Measurements from ENCODE around the gene COL6A1. TPM values are rescaled to one million over a fixed set of nuclear protein-coding genes. Genes with fewer than 3 reads are reported as not detected.
"Not testable (repeated sequence)": the region's sequence is repeated elsewhere in the genome, so short reads cannot be mapped to it uniquely, and the experiment has no call there.

COL6A1 gene
- total and polyA plus RNA-seq, 2 of the 4 experiments (the other 2 are of a cell fraction) = 173 to 1,578 TPM

GRCh38 chr21:46046906-46047305 is 65.3 kb downstream of the COL6A1 start:
- intact Hi-C loops (cut with micrococcal nuclease); H3K4me3 ChIP-seq (ENCODE audit: insufficient read depth, low read depth, low read length); POLR2A ChIA-PET (ENCODE audit: unreplicated experiment); H2AFZ ChIP-seq (replicated peaks; ENCODE audit: low read length, poor library complexity); H4K20me1 ChIP-seq (ENCODE audit: insufficient read depth, low read length); H3K14ac ChIP-seq (replicated peaks; ENCODE audit: low read depth, low read length); H2BK120ac ChIP-seq (ENCODE audit: low read depth, low read length); H3K36me3 ChIP-seq (ENCODE audit: control insufficient read depth, insufficient read depth, low read length); ATAC-seq (ENCODE audit: low read depth); in situ Hi-C loops (cut with MboI; ENCODE audit: low sequenced_read_pairs); BruUV-seq (replicated peaks); H2AK9ac ChIP-seq (replicated peaks; ENCODE audit: low read depth, low read length, poor library complexity); DNase-seq; H3K9me1 ChIP-seq (ENCODE audit: insufficient read depth, low read length); CTCF ChIA-PET; dilution Hi-C loops (cut with HindIII; ENCODE audit: low sequenced_read_pairs, unreplicated experiment); H3K9ac ChIP-seq (ENCODE audit: low read depth, low read length); H4K5ac ChIP-seq (ENCODE audit: low read depth, low read length); H3K27ac ChIP-seq (ENCODE audit: insufficient read depth, low read length); H2BK5ac ChIP-seq (ENCODE audit: low read depth, low read length, poor library complexity, severe bottlenecking); H3K23ac ChIP-seq (ENCODE audit: low read depth, low read length); H3K4me2 ChIP-seq (ENCODE audit: low read depth, low read length); H3K27me3 ChIP-seq (ENCODE audit: control insufficient read depth, insufficient read depth, low read length); H3K4ac ChIP-seq (ENCODE audit: low read depth, low read length); H4K91ac ChIP-seq (ENCODE audit: insufficient read depth, low read depth, low read length); H4K8ac ChIP-seq (ENCODE audit: low read depth in 2 of 2, low read length in 2 of 2); H3K56ac ChIP-seq (ENCODE audit: extremely low read depth, insufficient read depth, low read length); H3K9me3 ChIP-seq (ENCODE audit: control insufficient read depth, insufficient read depth, low read length); H3K18ac ChIP-seq (ENCODE audit: low read depth, low read length): not testable (repeated sequence)
- Histone ChIP-seq H3K79me1 (ENCODE audit: low read depth in 1 of 2, low read length in 2 of 2) (peaks cover 4 to 18% of the 10 kb centered on the region in 2 experiments; a peak in 3 of 4 replicates), H2AK5ac (ENCODE audit: low read depth, low read length) (peak overlapping the region; percentile 61), H3K4me1 (ENCODE audit: control insufficient read depth, insufficient read depth, low read length) (peaks cover 18% of the 10 kb centered on the region), H2BK15ac (ENCODE audit: low read depth, low read length) (peak overlapping the region; percentile 88; the same call in 1 of the 3 replicates), H2BK20ac (ENCODE audit: low read depth, low read length) (peak overlapping the region; percentile 34; the same call in 1 of the 2 replicates)
- WGBS, 2 experiments (ENCODE audit: extremely low coverage in 2 of 2, insufficient read length in 1 of 2) = 98% methylated on average over 5 of the region's 12 CpGs; no CpG with 5 or more reads in 1 of the 2 experiments

All from IMR-90 (cell line).